Fibroblast of skin of left quadriceps (primary cell): ENCODE results near the gene VIP.
"Not testable (repeated sequence)": the region's sequence is repeated elsewhere in the genome, so short reads cannot be mapped to it uniquely, and the experiment has no call there.

Experiments
- DNase-seq, 2 experiments: peaks; one replicate each; pipeline ENCODE4 v3.0.0-alpha.2; 2013; ENCODE audit warnings: low read depth in 2 of 2

The VIP gene

GRCh38 chr6:152750694-152751093, at the start of gene VIP:
TSS of gene VIP (plus strand) at chr6:152750797. CDS start at chr6:152752178, 1,381 bp downstream.
- peak; percentile 11 to 14 for DNase-seq

DNA sequence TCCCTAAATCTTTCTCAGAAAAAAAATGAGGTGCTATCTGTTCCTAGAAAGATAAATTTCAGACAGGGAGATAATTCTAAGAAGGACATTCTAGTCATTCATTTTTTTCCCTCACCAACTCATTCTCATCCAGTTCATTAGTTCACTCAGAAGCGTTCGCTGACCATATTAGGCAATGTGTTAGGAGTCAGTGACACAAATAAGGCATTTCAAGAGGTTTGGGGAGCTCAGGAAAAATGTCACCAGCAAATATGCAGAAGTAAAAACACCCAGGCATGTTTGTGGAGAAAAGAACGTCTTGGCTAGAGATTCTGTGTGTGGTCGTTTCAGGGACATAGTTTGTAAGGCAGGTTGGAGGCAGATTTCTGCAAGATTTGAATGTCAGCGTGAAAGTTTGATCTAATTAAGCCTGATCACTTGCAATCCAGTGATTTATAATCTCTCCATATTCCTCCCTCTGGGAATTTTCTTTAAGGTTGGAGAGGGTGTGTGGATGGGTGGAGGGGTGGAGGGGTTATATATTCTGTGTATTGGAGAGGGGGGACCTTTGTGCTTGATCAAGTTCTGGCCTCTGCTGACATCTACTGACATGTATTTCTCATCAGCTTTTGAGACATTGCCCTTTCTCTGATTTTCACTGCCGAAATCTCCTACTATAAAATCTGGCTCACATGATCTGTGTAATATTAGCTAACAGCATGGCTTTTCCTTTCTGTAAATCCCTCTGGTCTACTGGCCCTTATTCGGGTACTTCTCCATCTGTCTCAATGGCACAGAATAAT, 49.3 kb upstream of the VIP start:
- DNase-seq, result no peak

DNA sequence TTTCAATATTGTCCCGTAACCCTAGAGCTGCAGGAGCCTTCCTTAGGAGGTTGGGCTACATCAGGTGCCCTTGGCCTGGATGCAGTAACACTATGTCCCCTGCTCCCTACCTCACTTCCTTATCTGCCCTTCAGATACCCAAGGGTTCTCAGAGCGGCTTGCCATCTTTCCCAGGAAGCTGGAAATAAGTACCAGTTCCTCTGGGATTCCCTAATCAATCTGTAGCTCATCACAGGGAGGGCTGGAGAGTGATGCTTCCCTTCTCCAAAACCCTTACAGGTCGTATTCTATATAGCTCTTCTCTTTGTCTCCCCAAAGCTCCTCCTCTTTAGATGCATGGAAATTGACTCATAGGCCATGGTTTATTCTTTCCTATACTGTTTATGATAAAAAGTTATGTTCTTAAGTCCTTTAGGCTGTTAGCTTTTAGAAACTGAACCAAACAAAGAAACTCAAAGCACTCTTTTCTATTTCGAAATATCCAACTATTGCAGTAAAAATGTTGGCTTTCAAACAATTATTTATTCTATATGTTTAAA, 48.7 kb upstream of the VIP start:
- DNase-seq, result no peak

GRCh38 chr6:152703750-152704149, 46.8 kb upstream of the VIP start:
- not testable (repeated sequence) for DNase-seq

DNA sequence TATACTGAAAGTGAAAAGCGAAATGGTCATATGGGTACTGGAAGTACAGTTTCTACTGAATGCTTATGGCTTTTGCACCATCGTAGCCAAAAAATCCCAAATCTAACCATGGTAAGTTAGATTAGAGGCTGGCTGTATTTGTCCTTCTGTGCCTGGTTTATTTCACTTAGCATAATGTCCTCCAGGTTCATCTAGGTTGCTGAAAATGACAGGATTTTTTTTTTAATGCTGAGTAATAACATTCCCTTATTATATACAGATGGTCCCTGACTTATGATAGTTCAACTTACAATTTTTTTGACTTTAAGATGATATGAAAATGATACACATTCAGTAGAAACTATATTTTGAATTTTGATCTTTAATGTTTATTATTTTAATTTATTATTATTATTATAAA, 45.3 kb upstream of the VIP start:
- DNase-seq, result no peak

- DNase-seq, result no peak
Measured at GRCh38 chr6:152716322-152716721, 34.3 kb upstream of the VIP start.

DNA sequence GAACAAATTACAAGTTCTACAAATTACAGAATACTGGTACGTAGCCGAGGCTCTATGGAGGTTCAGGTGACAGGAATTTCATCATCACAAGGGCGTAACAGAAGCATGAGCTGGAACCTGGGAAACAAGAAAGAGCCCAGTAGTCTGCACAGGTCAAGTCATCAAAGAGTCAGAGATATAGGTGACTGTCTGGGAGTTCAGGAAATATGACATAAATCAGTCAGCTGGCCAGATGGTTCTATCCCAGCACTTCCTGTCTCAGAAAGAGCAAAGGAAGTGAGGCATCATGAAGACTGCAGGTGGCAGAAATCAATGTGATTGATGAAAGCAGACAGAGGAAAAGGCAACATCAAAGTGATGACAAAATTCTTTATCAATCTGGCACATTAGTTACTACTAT, 29.6 kb upstream of the VIP start:
- DNase-seq, result no peak

DNA sequence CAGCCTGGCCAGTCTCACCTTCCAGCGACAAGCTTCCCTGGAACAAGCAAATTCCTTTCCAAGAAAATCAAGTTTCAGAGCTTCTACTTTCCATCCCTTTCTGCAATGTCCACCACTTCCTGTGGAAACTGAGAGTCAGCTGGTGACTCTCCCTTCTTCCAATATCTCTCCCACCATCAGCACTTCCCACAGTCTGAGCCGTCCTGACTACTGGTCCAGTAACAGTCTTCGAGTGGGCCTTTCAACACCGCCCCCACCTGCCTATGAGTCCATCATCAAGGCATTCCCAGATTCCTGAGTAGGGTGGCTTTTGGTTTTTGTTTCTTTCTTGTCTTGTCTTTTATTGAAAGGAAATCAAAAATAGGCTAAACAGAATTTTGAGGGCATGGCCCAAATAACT, 28.6 kb upstream of the VIP start:
- DNase-seq, result no peak

GRCh38 chr6:152723398-152723797, 27.2 kb upstream of the VIP start:
- peak; percentile 40 to 47 for DNase-seq

GRCh38 chr6:152726313-152726712, 24.3 kb upstream of the VIP start:
- no peak for DNase-seq

GRCh38 chr6:152727507-152727906, 23.1 kb upstream of the VIP start:
- no peak for DNase-seq

- DNase-seq, result no peak
Measured at GRCh38 chr6:152734630-152735029, 16.0 kb upstream of the VIP start.

DNA sequence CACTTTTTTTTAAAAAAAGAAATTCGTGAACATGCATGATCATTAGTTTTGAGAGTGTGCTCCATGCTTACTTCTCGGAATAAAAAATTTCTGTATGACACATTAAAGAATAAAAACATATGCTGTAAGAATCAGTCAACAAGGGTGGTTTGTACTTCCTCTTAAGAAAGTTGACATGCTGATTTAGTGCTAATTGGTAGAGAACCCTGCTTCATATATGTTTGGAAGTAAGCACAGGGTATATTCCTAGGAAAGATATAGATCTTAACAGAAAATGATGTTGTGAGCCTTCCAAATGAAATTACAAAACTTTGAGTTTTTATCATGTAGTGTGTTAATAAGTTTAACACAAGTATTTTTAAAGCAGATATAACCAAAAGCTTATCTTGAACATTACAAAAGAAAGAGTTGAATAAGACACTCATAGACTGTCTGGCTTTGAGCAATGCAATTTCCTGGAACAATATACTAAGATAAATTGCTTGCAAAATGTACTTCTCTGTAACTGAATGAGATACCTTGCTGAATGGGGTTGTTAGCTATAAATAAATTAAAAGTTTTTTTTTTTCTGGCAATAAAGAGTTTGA, 13.8 kb upstream of the VIP start:
- no peak for DNase-seq

DNA sequence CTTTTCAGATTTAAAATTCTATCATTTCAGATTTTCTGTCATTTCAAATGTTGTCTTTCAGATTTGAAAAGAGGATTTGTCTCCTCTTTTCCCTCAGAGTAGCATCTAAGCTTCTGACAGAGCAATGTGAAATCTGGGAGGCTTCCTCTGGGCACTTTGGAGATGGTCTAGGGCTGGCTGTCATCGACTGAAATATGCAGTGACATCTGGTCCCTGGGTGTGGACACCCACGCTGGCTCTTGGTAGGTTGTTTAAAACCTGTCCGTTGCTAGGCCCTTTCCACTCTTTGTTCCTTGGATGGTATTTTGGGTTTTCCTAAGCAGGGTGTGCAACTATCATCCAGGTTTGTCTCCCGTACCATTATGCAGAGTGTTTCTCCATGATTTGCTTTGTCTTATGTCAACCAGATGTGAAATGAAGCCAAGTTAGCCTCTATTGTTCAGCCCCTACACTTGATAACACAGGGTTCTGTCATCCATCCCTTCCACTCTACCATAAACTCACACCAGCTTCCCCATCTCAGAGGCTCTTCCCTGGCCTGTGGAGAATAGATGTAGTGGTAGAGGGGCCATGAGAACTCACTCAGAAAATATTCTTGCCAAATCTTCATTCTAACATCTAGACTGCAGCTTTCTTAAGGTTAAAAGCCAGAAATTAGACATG, 5.0 kb upstream of the VIP start:
- DNase-seq, result no peak

GRCh38 chr6:152746172-152746553, 4.4 kb upstream of the VIP start:
- peak; percentile 43 to 51 for DNase-seq

DNA sequence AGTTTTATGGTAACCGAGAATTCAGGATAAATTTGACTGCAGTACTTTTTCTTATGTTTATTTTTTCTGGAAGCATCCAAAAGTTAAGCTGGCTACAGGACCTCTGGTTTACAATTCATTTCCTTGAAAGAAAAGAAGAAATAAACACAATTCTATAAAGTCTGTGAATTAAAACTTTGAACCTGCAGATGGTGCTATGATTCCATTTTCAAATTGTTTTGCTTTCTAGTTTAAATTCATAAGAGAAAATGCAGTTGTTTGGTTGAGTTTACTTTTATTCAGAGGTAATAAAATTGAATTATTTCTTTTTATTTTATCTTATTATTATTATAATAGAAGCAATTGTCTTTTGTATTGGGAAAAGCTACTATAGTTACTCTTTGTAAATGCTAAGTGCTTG, 1.8 kb upstream of the VIP start:
- no peak for DNase-seq

DNA sequence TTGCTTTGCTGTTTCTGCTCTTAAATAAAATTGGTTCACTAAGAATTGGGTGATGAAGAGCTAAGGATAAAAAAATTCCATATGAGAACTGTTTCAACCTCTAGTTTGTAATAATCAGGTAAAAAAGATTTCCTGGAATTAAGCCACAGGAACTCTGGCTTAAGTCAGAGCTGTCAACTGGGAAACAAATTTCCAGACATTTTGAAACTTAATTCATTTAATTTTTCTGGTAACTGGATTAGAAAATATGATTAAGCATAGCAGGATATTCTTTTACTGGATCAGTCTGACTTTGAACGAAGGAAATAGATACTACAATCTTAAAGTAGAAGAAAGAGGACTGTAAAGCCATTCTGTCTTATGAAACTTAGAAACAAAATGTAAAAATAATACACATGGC, 1.3 kb upstream of the VIP start:
- no peak for DNase-seq

DNA sequence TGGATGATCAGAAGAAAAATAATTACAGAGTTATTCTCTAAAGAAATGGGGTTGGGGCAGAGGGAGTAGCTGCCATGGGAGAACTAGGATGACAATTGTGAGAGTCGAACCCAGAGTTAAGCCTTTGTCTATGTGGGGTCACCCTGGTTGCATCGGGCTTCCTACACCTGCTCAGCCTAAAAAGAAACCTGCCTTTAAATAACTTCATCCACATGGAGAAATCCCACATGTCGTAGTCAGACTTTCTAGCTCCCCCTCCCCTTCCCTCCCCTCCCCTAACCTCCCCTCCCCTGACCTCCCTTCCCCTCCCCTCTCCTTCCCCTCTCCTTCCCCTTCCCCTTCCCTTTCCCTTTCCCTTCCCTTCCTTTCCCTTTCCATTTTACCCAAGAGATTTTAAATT, 14.7 kb downstream of the VIP start:
- no peak for DNase-seq

DNA sequence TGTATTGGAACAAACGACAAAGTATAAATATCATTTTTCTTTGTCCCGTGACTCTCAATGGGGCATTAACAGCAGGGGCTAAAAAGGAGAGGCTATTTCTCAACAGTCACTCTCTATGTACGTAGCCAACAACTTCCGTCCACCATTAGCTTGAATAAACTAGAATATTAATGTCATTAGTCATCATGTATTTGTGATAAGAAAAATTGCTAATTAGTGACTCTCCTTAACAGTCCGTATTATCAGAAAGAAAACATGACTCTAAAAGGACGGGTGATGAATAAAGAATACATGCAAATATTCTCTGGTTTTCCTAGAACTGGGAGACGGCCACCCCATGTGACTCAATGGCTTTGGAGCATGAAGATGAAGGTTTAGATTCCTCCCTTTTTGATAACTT, 18.6 kb downstream of the VIP start:
- no peak for DNase-seq

- DNase-seq, result no peak
Measured at GRCh38 chr6:152769993-152770392, 19.4 kb downstream of the VIP start.

- no peak for DNase-seq
Measured at GRCh38 chr6:152771061-152771687, 20.6 kb downstream of the VIP start.

GRCh38 chr6:152775428-152775827, 24.8 kb downstream of the VIP start:
- DNase-seq, result no peak
